SK-N-SH (cell line): ENCODE measurements around the gene ZNF569.

Source experiments
- CTCF ChIP-seq: fragments of 200-600 bp; sonication (generic); IDR thresholded peaks from 2 replicates; pipeline ENCODE4 v1.6.1; 2017; ENCODE audit warnings: antibody characterized with exemption, mild to moderate bottlenecking, moderate library complexity
- EP300 ChIP-seq, 2 experiments: IDR thresholded peaks; 2 replicates each; pipeline versions ENCODE4 v1.4.0 to v1.6.1; 2012; ENCODE audit warnings: borderline replicate concordance in 1 of 2, low read depth in 1 of 2, low read length in 1 of 2
- EZH2phosphoT487 ChIP-seq: fragments of 200-600 bp; sonication (generic); IDR thresholded peaks from 2 replicates; pipeline ENCODE4 v1.6.1; 2017; ENCODE audit warnings: low read depth, mixed run types, mild to moderate bottlenecking, antibody characterized with exemption, moderate library complexity, borderline replicate concordance
- FOXM1 ChIP-seq: IDR thresholded peaks from 2 replicates; pipeline ENCODE4 v1.4.0; 2012; ENCODE audit warnings: low read depth, mild to moderate bottlenecking
- MXI1 ChIP-seq: IDR thresholded peaks from 2 replicates; pipeline ENCODE4 v1.6.1; 2012; ENCODE audit warnings: mild to moderate bottlenecking, low read depth, low read length, improper control_type of control experiment
- NFIC ChIP-seq: IDR thresholded peaks from 2 replicates; pipeline ENCODE4 v1.4.0; 2012; ENCODE audit warnings: borderline replicate concordance
- POLR2AphosphoS5 ChIP-seq: IDR thresholded peaks from 2 replicates; pipeline ENCODE4 v1.6.1; 2012; ENCODE audit warnings: low read depth, low read length
- REST ChIP-seq: IDR thresholded peaks from 2 replicates; pipeline ENCODE4 v1.6.1; 2012; ENCODE audit warnings: mild to moderate bottlenecking, low read depth, low read length, moderate library complexity
- TAF1 ChIP-seq: IDR thresholded peaks from 2 replicates; pipeline ENCODE4 v1.6.1; 2012; ENCODE audit warnings: low read depth, mild to moderate bottlenecking, low read length, moderate library complexity, borderline replicate concordance
- USF1 ChIP-seq: IDR thresholded peaks from 2 replicates; pipeline ENCODE4 v1.4.0; 2012; ENCODE audit warnings: low read depth, borderline replicate concordance
- USF2 ChIP-seq: fragments of 150-350 bp; IDR thresholded peaks from 2 replicates; pipeline ENCODE4 v1.6.1; 2017; ENCODE audit warnings: antibody characterized with exemption, low read length, low read depth, borderline replicate concordance
- YY1 ChIP-seq: IDR thresholded peaks from 2 replicates; pipeline ENCODE4 v1.4.0; 2012; ENCODE audit warnings: low read depth, mild to moderate bottlenecking

- TF ChIP-seq CTCF (no peak), NFIC (no peak), EZH2phosphoT487 (no peak), USF1 (no peak), POLR2AphosphoS5 (no peak), MXI1 (no peak), USF2 (no peak), REST (no peak), YY1 (no peak), EP300 (IDR thresholded peaks at IDR 0.05; ENCODE audit: borderline replicate concordance in 1 of 2, low read depth in 1 of 2, low read length in 1 of 2) (no peak), TAF1 (no peak), FOXM1 (no peak)
Observed at GRCh38 chr19:37452500-37453245, 14.6 kb downstream of the ZNF569 start.
